GM23248 (cell line): Measurements from ENCODE around the gene IP6K3.

Experiments
- EZH2 ChIP-seq: fragments of 200-600 bp; sonication (generic); IDR thresholded peaks from 2 replicates; pipeline ENCODE4 v1.6.1; 2018; ENCODE audit warnings: antibody characterized with exemption, mild to moderate bottlenecking; ENCODE audit not compliant: insufficient read depth, poor library complexity, severe bottlenecking
- EZH2phosphoT487 ChIP-seq: fragments of 200-600 bp; sonication (generic); IDR thresholded peaks from 2 replicates; pipeline ENCODE4 v1.6.1; 2018; ENCODE audit warnings: antibody characterized with exemption, moderate library complexity, mild to moderate bottlenecking, low read depth; ENCODE audit not compliant: insufficient read depth

GRCh38 chr6:33742837-33743236 is 3.9 kb downstream of the IP6K3 start:
- no peak for TF ChIP-seq EZH2
- no peak for TF ChIP-seq EZH2phosphoT487
